ENCODE results near the gene ENOX1.
"Not testable (repeated sequence)": the region's sequence is repeated elsewhere in the genome, so short reads cannot be mapped to it uniquely, and the experiment has no call there.

Gene ENOX1

DNA sequence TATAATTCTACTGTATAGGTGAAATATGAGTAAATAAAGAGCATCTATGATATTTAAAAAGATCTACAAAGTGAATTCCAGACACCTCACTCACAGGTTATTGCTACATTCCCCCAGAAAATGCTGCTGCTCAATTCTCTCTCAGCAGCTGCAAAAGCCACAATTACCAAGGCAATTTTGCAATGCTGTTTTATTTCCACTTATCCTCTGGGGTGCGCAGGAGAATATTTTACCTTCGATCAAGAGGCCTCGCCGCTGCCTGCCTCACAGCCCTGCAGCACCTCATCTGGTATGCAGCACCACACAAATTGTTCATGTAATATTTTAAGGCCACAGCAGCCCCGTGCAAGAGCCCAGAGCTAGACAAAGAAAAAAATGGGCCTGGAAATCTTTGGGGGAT lies 430.2 kb downstream of the ENOX1 start:
- DNase-seq (ENCODE audit: low read depth): peak; percentile 38

- no peak for DNase-seq (ENCODE audit: low read depth)
These were observed 431.0 kb downstream of the ENOX1 start for GRCh38 chr13:43355774-43356173.

DNA sequence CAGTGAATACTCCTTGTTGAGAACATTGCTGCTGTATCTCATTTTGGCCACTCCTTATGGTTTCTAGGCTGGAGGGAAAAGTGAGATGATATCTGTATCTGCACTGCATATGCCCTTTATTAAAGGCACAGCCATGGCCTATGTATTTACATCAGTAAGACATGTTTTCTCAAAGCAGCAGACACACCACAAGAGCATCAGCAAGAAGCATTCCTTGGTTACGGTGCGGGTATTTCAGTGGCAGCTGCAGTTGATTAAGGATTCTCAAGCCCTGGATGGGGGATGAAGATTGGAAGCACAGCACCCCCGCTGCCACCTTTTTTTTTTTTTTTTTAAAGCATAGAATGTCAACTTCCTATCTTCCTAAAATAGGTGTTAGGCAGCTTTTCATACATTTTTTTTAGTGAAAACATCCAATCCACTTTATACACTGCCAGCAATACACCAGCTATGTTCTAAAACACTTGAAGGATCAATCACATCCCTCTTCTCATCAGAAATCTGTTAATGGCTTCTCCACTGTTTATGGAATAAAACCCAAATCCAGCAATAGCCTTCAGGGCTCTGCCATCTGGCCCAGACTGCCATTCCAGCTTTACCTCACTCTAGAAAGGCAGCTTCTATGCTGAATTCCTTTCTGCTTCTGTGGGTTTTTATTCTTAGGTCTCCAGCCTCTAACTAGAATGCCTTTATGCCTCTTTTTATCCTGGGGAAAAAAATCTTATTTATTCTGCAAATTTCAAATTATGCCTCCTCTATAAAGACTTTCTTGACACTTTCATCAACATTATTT lies 432.4 kb downstream of the ENOX1 start:
- DNase-seq (ENCODE audit: low read depth): no peak

- no peak for DNase-seq (ENCODE audit: low read depth)
These were observed 433.1 kb downstream of the ENOX1 start for GRCh38 chr13:43353631-43354030.

- DNase-seq (ENCODE audit: low read depth): not testable (repeated sequence)
These were observed 435.2 kb downstream of the ENOX1 start for GRCh38 chr13:43351612-43352011.

GRCh38 chr13:43348397-43348796 lies 438.4 kb downstream of the ENOX1 start:
- DNase-seq (ENCODE audit: low read depth): peak; percentile 60

DNA sequence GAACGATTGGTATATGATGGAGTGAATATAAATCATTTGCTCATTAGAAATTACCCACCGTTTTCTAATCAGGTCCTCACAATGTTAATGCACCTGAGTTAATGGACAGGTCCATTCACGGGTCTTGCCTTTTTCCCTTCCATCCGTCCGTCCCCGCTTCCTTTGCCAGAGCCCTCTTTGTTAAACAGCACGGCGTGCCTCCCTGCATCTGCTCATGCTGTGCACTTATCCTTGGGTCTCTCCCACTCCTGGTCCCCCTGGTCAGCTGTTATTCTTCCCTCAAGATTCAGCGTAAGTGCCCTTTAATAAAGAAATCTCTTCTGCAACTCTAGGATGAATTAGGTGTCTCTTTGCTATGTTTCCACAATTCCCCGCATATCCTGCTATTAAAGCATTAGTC lies 438.9 kb downstream of the ENOX1 start:
- no peak for DNase-seq (ENCODE audit: low read depth)

DNA sequence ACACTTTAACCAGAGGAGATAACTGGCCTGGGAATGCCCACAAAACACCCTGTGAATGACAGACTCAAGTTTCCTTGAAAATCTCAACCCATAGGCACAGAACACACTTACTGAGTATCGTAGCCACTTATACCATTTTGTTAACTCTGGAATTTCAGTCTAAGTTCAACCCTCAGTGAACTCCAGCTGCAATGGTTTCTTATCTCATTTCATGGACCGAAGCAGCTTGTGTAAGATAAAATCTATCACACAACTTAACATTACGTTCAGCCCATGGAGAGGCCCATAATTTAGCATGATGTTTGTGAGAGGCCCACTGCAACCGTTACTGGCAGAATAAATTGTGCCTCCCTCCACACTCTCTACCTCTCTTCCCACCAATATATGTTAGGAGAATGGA lies 440.3 kb downstream of the ENOX1 start:
- DNase-seq (ENCODE audit: low read depth): no peak

- DNase-seq (ENCODE audit: low read depth): no peak
These were observed 443.1 kb downstream of the ENOX1 start for GRCh38 chr13:43343645-43344044.

DNA sequence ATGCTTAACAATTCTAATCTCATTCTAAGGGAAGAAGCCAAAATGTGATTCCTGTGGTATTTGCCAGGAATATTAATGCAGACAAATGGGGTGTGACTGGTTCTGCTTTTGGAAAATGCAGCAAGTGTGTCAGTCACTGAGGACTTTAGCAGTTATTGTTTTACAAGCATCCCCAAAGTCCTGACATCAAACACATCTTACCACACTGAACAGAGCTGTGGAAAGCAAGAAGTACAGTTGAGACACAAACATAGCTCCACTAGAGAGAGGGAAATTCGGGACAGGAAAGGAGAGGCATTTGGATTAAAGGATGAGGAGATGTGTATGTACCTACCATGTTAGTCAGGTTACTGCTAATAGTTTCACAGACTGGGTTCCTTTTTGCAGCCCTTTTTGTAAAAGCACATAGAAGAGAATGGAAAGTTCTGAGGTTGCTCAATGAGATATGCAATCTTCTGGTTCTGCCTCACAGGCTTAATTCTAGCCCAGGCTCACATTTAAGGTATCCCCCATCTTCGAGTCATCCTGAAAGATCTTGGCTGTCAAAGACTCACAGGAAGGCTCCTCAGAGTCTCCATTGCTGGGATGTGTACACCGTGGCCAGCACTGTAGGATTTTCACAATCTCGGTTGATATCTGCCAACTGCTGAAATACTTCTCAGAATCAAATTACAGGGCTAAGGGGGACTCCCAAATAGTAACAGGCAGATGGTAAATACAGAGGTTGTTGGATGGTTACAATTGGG lies 446.8 kb downstream of the ENOX1 start:
- DNase-seq (ENCODE audit: low read depth): peak; percentile 62

DNA sequence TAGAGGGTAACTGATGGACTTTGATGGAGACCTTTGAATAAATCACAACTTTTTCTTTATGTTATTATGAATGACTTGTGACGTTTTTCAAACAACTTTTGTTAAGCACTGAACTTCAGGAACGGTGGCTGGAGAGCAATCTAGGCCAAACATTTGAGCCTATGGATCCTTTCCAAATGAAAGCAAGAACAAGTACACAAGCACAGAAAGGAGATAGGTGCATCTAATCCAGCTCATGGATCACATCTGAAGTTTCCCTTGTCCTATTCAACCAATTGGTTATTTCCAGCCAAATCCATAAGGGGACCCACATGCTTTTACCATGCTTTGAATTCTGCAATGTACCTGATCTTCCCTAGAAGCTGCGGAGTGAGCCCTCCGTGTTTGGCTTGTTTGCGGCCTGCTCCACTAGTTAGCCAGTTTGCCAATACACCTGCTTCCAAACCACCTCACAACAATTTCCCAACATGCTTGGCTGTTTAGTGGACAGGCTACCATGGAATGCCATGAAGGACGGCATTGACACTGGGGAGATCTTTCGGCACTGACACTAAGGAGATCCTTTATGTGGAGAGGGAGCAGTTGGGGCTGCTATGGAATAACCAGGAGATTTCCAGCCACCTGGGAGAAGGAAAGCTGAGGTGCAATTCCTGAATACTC lies 447.5 kb downstream of the ENOX1 start:
- no peak for DNase-seq (ENCODE audit: low read depth)

DNA sequence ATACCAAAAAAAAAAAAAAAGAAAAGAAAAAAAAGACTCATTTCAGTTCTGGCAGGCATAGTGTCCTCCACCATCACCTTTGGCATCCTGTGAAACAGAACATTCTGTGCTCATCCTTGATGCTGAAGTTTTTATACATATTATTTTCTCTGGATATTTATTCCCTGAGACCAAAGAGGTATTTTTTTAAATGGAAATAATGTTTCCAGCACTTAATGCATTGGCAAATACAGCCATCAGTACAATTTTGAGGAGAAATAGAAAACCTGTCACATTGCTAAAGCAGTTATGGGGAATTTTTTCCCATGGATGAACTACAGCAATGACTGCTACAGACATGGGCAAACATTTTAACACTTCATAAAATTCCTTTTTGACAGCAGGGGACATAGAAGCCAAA lies 451.0 kb downstream of the ENOX1 start:
- DNase-seq (ENCODE audit: low read depth): no peak

GRCh38 chr13:43333176-43333575 lies 453.6 kb downstream of the ENOX1 start:
- no peak for DNase-seq (ENCODE audit: low read depth)

- DNase-seq (ENCODE audit: low read depth): no peak
These were observed 455.1 kb downstream of the ENOX1 start for GRCh38 chr13:43331672-43332071.

- no peak for DNase-seq (ENCODE audit: low read depth)
These were observed 457.1 kb downstream of the ENOX1 start for GRCh38 chr13:43329702-43330101.

DNA sequence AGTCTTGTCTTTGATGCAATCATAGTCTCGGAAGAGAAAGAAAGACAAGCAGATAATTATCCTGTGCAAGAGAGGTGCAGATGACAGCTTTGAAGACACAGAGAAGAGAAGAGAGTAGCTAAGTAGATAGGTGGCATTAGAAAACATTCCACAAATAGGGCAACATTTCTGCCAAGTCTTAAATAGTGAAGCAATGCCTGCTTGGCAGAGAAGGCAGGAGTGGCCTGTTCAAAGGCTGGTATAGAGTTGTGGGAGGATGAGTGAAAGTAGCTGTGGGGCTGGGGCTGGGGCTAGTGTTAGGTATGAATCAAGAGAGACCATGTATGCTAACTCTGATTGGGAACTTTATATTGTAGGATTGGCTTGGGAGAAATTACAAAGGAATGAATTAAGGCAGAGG lies 457.9 kb downstream of the ENOX1 start:
- no peak for DNase-seq (ENCODE audit: low read depth)

DNA sequence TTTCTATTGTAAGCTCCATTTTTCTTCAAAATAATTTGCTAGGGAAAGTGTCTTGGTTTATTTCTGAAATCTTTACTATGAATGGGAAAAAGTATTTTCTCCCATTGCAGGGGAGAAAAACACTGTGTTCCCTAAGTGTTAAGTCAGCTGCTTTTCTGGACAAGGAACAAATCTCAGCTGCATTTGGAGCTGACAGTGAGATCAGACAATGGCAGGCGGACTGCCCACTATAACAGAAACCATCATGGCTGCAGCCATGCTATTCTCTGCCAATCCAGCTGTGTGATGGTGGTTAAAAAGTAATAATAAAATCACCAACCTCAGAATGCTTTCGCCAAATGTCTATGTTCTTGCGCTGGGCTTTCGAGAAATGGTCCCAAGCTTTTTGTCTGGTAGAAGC lies 460.7 kb downstream of the ENOX1 start:
- DNase-seq (ENCODE audit: low read depth): no peak

- no peak for DNase-seq (ENCODE audit: low read depth)
These were observed 461.1 kb downstream of the ENOX1 start for GRCh38 chr13:43325636-43326035.

- no peak for DNase-seq (ENCODE audit: low read depth)
These were observed 462.6 kb downstream of the ENOX1 start for GRCh38 chr13:43324129-43324528.

GRCh38 chr13:43319617-43320444 lies 466.9 kb downstream of the ENOX1 start:
- DNase-seq (ENCODE audit: low read depth): no peak

- peak; percentile 72 for DNase-seq (ENCODE audit: low read depth)
These were observed 469.8 kb downstream of the ENOX1 start for GRCh38 chr13:43316946-43317353.

DNA sequence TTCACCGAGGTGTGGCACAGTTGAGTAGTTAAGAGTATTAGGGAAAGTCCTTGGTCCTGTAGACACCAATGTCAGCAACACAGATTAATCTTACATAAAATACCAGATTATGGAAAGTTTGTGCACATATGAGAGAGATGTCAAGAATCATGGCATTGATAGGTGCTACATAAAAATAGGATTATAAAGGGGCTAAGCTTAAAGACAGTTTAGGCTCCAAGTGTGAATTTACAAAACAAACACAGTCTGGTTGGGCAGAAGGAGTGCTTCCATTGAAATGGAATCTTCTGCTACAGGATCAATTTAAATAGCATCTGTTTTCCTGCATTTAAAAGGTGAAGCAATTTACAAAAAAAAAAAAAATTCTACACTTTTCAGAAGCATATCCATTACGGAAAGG lies 470.5 kb downstream of the ENOX1 start:
- no peak for DNase-seq (ENCODE audit: low read depth)
